HepG2 (cell line): ENCODE measurements around the gene DNAJA3. TPM values are rescaled to one million over a fixed set of nuclear protein-coding genes. Genes with fewer than 3 reads are reported as not detected.

Experiments used
- ATF7 ChIP-seq, 2 experiments: fragments of 450-650 bp in 1 of 2; sonication (generic) in 1 of 2; formaldehyde crosslinking in 1 of 2; IDR thresholded peaks; 2 replicates each; pipeline versions ENCODE4 v1.4.0 to v1.6.1; 2016 to 2020; ENCODE audit warnings: antibody characterized with exemption in 1 of 2, mild to moderate bottlenecking in 1 of 2, missing genetic modification reagents in 1 of 2
- DRAP1 ChIP-seq: IDR thresholded peaks from 2 replicates; pipeline ENCODE4 v1.6.1; 2016; ENCODE audit warnings: missing genetic modification reagents, missing compliant biosample characterization
- FOXP1 ChIP-seq, 2 experiments: fragments of 450-650 bp in 1 of 2; IDR thresholded peaks; 2 replicates each; pipeline ENCODE4 v1.6.1; 2017 to 2018; ENCODE audit warnings: antibody characterized with exemption in 1 of 2
- KAT2B ChIP-seq: fragments of 150-350 bp; IDR thresholded peaks from 2 replicates; pipeline ENCODE4 v1.6.1; 2014; ENCODE audit warnings: low read depth, low read length, borderline replicate concordance
- KDM2A ChIP-seq: sonication (generic); formaldehyde crosslinking; IDR thresholded peaks from 2 replicates; pipeline ENCODE4 v1.4.0; 2020; ENCODE audit warnings: low read depth, missing genetic modification reagents, borderline replicate concordance
- KDM6A ChIP-seq: IDR thresholded peaks from 2 replicates; pipeline ENCODE4 v1.6.1; 2016; ENCODE audit warnings: low read depth
- MTA1 ChIP-seq: sonication (generic); formaldehyde crosslinking; IDR thresholded peaks from 2 replicates; pipeline ENCODE4 v1.4.0; 2020; ENCODE audit warnings: missing genetic modification reagents, mild to moderate bottlenecking, borderline replicate concordance
- RBM39 ChIP-seq: fragments of 200-400 bp; formaldehyde crosslinking; IDR thresholded peaks from one replicate; pipeline ENCODE4 v1.6.1; 2018; ENCODE audit warnings: antibody characterized with exemption, mild to moderate bottlenecking, low read depth, low read length; ENCODE audit not compliant: poor library complexity, severe bottlenecking
- REL ChIP-seq: sonication (generic); formaldehyde crosslinking; conservative IDR thresholded peaks from 2 replicates; pipeline ENCODE4 v1.8.0; 2022; ENCODE audit warnings: mild to moderate bottlenecking, missing genetic modification reagents, moderate library complexity
- RXRA ChIP-seq: sonication (generic); formaldehyde crosslinking; IDR thresholded peaks from 2 replicates; pipeline ENCODE4 v1.5.1; 2020; ENCODE audit warnings: missing genetic modification reagents
- SALL1 ChIP-seq: sonication (generic); formaldehyde crosslinking; IDR thresholded peaks from 2 replicates; pipeline ENCODE4 v1.8.0; 2022; ENCODE audit warnings: mild to moderate bottlenecking, missing genetic modification reagents
- SALL2 ChIP-seq: sonication (generic); formaldehyde crosslinking; IDR thresholded peaks from 2 replicates; pipeline ENCODE4 v1.8.1; 2023; ENCODE audit warnings: mild to moderate bottlenecking, missing genetic modification reagents, inconsistent platforms
- STAT6 ChIP-seq: sonication (generic); formaldehyde crosslinking; IDR thresholded peaks from 2 replicates; pipeline ENCODE4 v1.4.0; 2020; ENCODE audit warnings: missing genetic modification reagents, mild to moderate bottlenecking, borderline replicate concordance
- TRIM24 ChIP-seq: sonication (generic); formaldehyde crosslinking; IDR thresholded peaks from 2 replicates; pipeline ENCODE4 v1.8.0; 2022; ENCODE audit warnings: mild to moderate bottlenecking, missing genetic modification reagents
- TSC22D2 ChIP-seq: sonication (generic); formaldehyde crosslinking; IDR thresholded peaks from 2 replicates; pipeline ENCODE4 v1.5.1; 2020; ENCODE audit warnings: missing genetic modification reagents, mild to moderate bottlenecking, borderline replicate concordance
- ZKSCAN8 ChIP-seq: IDR thresholded peaks from 2 replicates; pipeline ENCODE4 v1.6.1; 2016; ENCODE audit warnings: borderline replicate concordance, missing genetic modification reagents, missing compliant biosample characterization
- ZNF18 ChIP-seq: sonication (generic); formaldehyde crosslinking; IDR thresholded peaks from 2 replicates; pipeline ENCODE4 v1.8.0; 2022; ENCODE audit warnings: mild to moderate bottlenecking, missing genetic modification reagents; ENCODE audit not compliant: insufficient replicate concordance
- ZNF446 ChIP-seq: sonication (generic); formaldehyde crosslinking; IDR thresholded peaks from 2 replicates; pipeline ENCODE4 v1.5.0; 2020; ENCODE audit warnings: mild to moderate bottlenecking, missing genetic modification reagents
- ZNF615 ChIP-seq: sonication (generic); formaldehyde crosslinking; IDR thresholded peaks from 2 replicates; pipeline ENCODE4 v1.5.0; 2020; ENCODE audit warnings: mild to moderate bottlenecking, missing genetic modification reagents, borderline replicate concordance
- polyA plus RNA-seq, 8 experiments: library from polyadenylated mRNA; depleted of rRNA in 3 of 8; stranded (reverse) in 7 of 8; unstranded in 1 of 8; fragments of >200 nt; fragmentation: Illumina TruSeq in 4 of 8; extraction: Trizol in 4 of 8; gene quantifications; 2 replicates each; pipeline versions ENCODE4 v1.2.1 to v1.2.3, GENCODE V29; 2011 to 2016; ENCODE audit warnings: low read depth in 4 of 8, missing spikeins in 1 of 8, mixed read lengths in 1 of 8; ENCODE audit not compliant: insufficient read depth in 1 of 8
- total RNA-seq, 5 experiments: library from RNA; depleted of rRNA; stranded (reverse); fragments of >200 nt; fragmentation: Illumina TruSeq; extraction: Trizol; gene quantifications; 2 replicates each; pipeline ENCODE4 v1.2.3, GENCODE V29; 2016; ENCODE audit warnings: low read depth in 1 of 5
- TF ChIP-seq, protein P1 (sequence below): sonication (generic); formaldehyde crosslinking; IDR thresholded peaks from 2 replicates; pipeline ENCODE4 v1.8.0; 2022; ENCODE audit warnings: mild to moderate bottlenecking, missing genetic modification reagents, moderate library complexity

DNAJA3 gene
- total and polyA plus RNA-seq, 2 of the 13 experiments (the other 11 are each of a cell fraction or from before 2014, with no cell fraction given), result 77.0 to 83.3 TPM

DNA sequence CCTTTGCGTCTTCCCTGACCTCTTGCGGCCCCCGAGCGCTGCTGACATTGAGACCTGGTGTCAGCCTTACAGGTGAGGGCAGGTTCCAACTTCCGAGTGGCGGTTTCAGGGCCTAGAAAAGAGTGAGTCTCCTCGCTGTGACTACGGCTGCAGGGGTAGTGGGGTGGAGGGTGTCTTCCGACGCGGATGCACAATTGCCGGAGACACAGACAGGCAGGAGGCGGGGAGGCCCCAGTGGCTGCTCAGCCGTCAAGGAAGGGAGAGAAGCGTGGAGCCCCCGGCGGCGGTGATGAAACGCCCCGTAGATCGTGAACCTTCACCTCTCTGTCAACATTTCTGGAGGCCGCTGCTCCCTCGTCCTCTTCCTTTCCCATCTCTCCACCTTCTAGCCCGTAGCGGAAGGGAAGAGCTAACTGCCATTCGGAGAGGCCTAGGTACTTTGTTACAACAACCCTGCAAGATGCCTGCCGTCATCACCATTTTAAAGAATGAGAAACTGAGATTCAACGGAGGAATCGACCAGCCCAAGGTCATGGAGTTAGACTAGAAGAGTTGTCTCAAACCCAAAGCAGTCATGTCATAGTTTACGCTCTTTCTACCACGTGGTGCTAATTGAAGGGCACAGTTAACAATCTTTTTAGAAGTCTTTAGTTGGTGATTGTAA, 485 bp downstream of the DNAJA3 start (continued):
- TF ChIP-seq ATF7 (IDR thresholded peaks at IDR 0.05) (no peak), ATF7 (CRISPR knock-in tag; IDR thresholded peaks at IDR 0.05) (no peak), MTA1 (CRISPR knock-in tag) (peak; percentile 83; the same call in 1 of the 2 replicates), SALL1 (CRISPR knock-in tag) (peak; percentile 51), RBM39 (no peak), KDM6A (0 out of 2 replicates have a peak, but pooled peaks have one; percentile 49), DRAP1 (CRISPR knock-in tag) (peak; percentile 2; the same call in 1 of the 2 replicates), TRIM24 (no peak), REL (CRISPR knock-in tag) (no peak), ZNF446 (CRISPR knock-in tag) (no peak), KAT2B (no peak), TSC22D2 (CRISPR knock-in tag) (no peak), KDM2A (no peak), FOXP1 (IDR thresholded peaks at IDR 0.05) (no peak), FOXP1 (CRISPR knock-in tag; IDR thresholded peaks at IDR 0.05) (no peak), RXRA (peak; percentile 88), ZKSCAN8 (CRISPR knock-in tag) (0 out of 2 replicates have a peak, but pooled peaks have one; percentile 35), STAT6 (CRISPR knock-in tag) (no peak), ZNF18 (CRISPR knock-in tag) (peak; percentile 33), SALL2 (CRISPR knock-in tag) (peak; percentile 79; the same call in 1 of the 2 replicates), ZNF615 (CRISPR knock-in tag) (no peak)
- TF ChIP-seq, protein P1, sequence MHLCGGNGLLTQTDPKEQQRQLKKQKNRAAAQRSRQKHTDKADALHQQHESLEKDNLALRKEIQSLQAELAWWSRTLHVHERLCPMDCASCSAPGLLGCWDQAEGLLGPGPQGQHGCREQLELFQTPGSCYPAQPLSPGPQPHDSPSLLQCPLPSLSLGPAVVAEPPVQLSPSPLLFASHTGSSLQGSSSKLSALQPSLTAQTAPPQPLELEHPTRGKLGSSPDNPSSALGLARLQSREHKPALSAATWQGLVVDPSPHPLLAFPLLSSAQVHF (CRISPR knock-in tag), result no peak
